CD8-positive, alpha-beta memory T cell (primary cell): Measurements from ENCODE around the gene ANKRD23. TPM values are rescaled to one million over a fixed set of nuclear protein-coding genes. Genes with fewer than 3 reads are reported as not detected.
A peak's percentile ranks its signal among the peaks of the same experiment; 100 is the strongest.

Experiments
- CTCF ChIA-PET: fragments of 350-600 bp; sonication (Branson Sonifier 250); formaldehyde crosslinking; loops from one replicate; lab custom pipeline; 2021; ENCODE audit warnings: antibody characterized with exemption; lab: Charles Lee
- POLR2A ChIA-PET: fragments of 350-600 bp; sonication (Branson Sonifier 250); formaldehyde crosslinking; loops from one replicate; lab custom pipeline; 2021; ENCODE audit warnings: antibody characterized with exemption; lab: Charles Lee
- DNase-seq, 5 donors: peaks; one replicate each; pipeline versions ENCODE4 v3.0.0 to v3.0.0-alpha.2; 2020 to 2022; ENCODE audit warnings: mixed read lengths in 1 of 5
- H3K27ac ChIP-seq: one replicate; pipeline ENCODE4 v1.7.0; 2013; ENCODE audit warnings: low read depth, mild to moderate bottlenecking, low read length, moderate library complexity
- H3K27me3 ChIP-seq: 2 replicates; pipeline ENCODE4 v1.7.0; 2013; ENCODE audit warnings: low read length, mild to moderate bottlenecking; ENCODE audit not compliant: insufficient read depth, poor library complexity, severe bottlenecking
- H3K36me3 ChIP-seq: 2 replicates; pipeline ENCODE4 v1.7.0; 2013; ENCODE audit warnings: mild to moderate bottlenecking, low read length, moderate library complexity; ENCODE audit not compliant: insufficient read depth
- H3K4me1 ChIP-seq: 2 replicates; pipeline ENCODE4 v1.7.0; 2013; ENCODE audit warnings: mild to moderate bottlenecking, low read length, moderate library complexity; ENCODE audit not compliant: insufficient read depth
- H3K4me3 ChIP-seq: 2 replicates; pipeline ENCODE4 v1.7.0; 2013; ENCODE audit warnings: mild to moderate bottlenecking, low read length
- H3K9me3 ChIP-seq: 2 replicates; pipeline ENCODE4 v1.7.0; 2013; ENCODE audit warnings: mild to moderate bottlenecking, low read length
- H3K27ac Mint-ChIP-seq, 8 donors: one replicate each; pipeline ENCODE4 v1.8.0; 2020 to 2021; ENCODE audit warnings: mixed read lengths in 8 of 8, mild to moderate bottlenecking in 6 of 8, inconsistent platforms in 3 of 8, moderate library complexity in 3 of 8
- H3K27me3 Mint-ChIP-seq, 2 donors: one replicate each; pipeline ENCODE4 v1.8.0; 2020 to 2021; ENCODE audit warnings: mixed read lengths in 2 of 2, mild to moderate bottlenecking in 1 of 2, moderate library complexity in 1 of 2
- H3K36me3 Mint-ChIP-seq, 3 donors: one replicate each; pipeline ENCODE4 v1.8.0; 2020 to 2021; ENCODE audit warnings: mixed read lengths in 3 of 3, inconsistent platforms in 1 of 3, mild to moderate bottlenecking in 1 of 3
- H3K4me1 Mint-ChIP-seq, 3 donors: one replicate each; pipeline ENCODE4 v1.8.0; 2020 to 2021; ENCODE audit warnings: mixed read lengths in 3 of 3, inconsistent platforms in 1 of 3, mild to moderate bottlenecking in 1 of 3
- H3K4me3 Mint-ChIP-seq, 7 donors: one replicate each; pipeline ENCODE4 v1.8.0; 2020 to 2021; ENCODE audit warnings: mixed read lengths in 7 of 7, mild to moderate bottlenecking in 6 of 7, moderate library complexity in 4 of 7, inconsistent platforms in 2 of 7
- H3K9me3 Mint-ChIP-seq, 5 donors: one replicate each; pipeline ENCODE4 v1.8.0; 2020 to 2022; ENCODE audit warnings: mixed read lengths in 5 of 5, mild to moderate bottlenecking in 3 of 5, moderate library complexity in 2 of 5, inconsistent platforms in 1 of 5
- polyA plus RNA-seq: library from polyadenylated mRNA; unstranded; fragments of 300-500 nt; fragmentation: Illumina TruSeq; gene quantifications from one replicate; pipeline ENCODE4 v1.2.3, GENCODE V29; 2021
- total RNA-seq, 2 experiments: library from RNA; stranded (reverse); gene quantifications; one replicate each; pipeline ENCODE4 v1.2.3, GENCODE V29; 2021

The ANKRD23 gene
- total and polyA plus RNA-seq, 3 experiments from 2014 or later, result 0.47 to 3.9 (median 3.8) TPM

GRCh38 chr2:96801786-96802595 lies 41.8 kb downstream of the ANKRD23 start:
- no peak overlapping the region for H3K27ac Mint-ChIP-seq
- no peak for DNase-seq
- Histone ChIP-seq H3K4me1 (peaks cover 35% of the 10 kb centered on the region), H3K36me3 (no peaks in the 10 kb centered on the region), H3K27ac (no peak overlapping the region), H3K4me3 (no peak overlapping the region), H3K27me3 (no peaks in the 10 kb centered on the region), H3K9me3 (no peaks in the 10 kb centered on the region)
- POLR2A ChIA-PET, result interaction anchor here (1.1 kb wide), 1 partner anchor 14 kb away, joined by 4 read pairs; the partner anchor contains the start of gene CNNM3
- H3K9me3 Mint-ChIP-seq, result no peaks in the 10 kb centered on the region
- CTCF ChIA-PET, result interaction anchor here (1.0 to 3.5 kb wide), 8 partner anchors 11 to 263 kb away, joined by 4 to 21 read pairs (median 4); partner anchors contain the start of genes ANKRD39 and CNNM4
- H3K27me3 Mint-ChIP-seq, result no peaks in the 10 kb centered on the region
- H3K4me3 Mint-ChIP-seq, result no peak overlapping the region
- peaks cover 4 to 23% (median 10%) of the 10 kb centered on the region in 3 donors for H3K36me3 Mint-ChIP-seq
- peaks cover 11 to 18% (median 15%) of the 10 kb centered on the region in 3 donors for H3K4me1 Mint-ChIP-seq

GRCh38 chr2:96801005-96801785 lies 42.6 kb downstream of the ANKRD23 start:
- DNase-seq, result peak; percentile 54 to 79 (median 59)
- Mint-ChIP-seq H3K9me3 (no peaks in the 10 kb centered on the region), H3K27ac (no peak overlapping the region), H3K4me3 (no peak overlapping the region), H3K27me3 (no peaks in the 10 kb centered on the region), H3K36me3 (peaks cover 4 to 28% (median 7%) of the 10 kb centered on the region in 3 donors), H3K4me1 (peaks cover 3 to 10% (median 7%) of the 10 kb centered on the region in 3 donors)
- Histone ChIP-seq H3K4me3 (no peak overlapping the region), H3K9me3 (no peaks in the 10 kb centered on the region), H3K4me1 (peaks cover 27% of the 10 kb centered on the region), H3K36me3 (no peaks in the 10 kb centered on the region), H3K27me3 (no peaks in the 10 kb centered on the region), H3K27ac (no peak overlapping the region)
- ChIA-PET POLR2A (interaction anchor here (1.1 kb wide), 2 partner anchors 15 to 164 kb away, joined by 4 read pairs; partner anchors contain the start of gene CNNM3), CTCF (interaction anchor here (0.7 to 3.5 kb wide), 20 partner anchors 8 to 262 kb away, joined by 3 to 21 read pairs (median 4); partner anchors contain the start of genes ANKRD39 and CNNM4)

DNA sequence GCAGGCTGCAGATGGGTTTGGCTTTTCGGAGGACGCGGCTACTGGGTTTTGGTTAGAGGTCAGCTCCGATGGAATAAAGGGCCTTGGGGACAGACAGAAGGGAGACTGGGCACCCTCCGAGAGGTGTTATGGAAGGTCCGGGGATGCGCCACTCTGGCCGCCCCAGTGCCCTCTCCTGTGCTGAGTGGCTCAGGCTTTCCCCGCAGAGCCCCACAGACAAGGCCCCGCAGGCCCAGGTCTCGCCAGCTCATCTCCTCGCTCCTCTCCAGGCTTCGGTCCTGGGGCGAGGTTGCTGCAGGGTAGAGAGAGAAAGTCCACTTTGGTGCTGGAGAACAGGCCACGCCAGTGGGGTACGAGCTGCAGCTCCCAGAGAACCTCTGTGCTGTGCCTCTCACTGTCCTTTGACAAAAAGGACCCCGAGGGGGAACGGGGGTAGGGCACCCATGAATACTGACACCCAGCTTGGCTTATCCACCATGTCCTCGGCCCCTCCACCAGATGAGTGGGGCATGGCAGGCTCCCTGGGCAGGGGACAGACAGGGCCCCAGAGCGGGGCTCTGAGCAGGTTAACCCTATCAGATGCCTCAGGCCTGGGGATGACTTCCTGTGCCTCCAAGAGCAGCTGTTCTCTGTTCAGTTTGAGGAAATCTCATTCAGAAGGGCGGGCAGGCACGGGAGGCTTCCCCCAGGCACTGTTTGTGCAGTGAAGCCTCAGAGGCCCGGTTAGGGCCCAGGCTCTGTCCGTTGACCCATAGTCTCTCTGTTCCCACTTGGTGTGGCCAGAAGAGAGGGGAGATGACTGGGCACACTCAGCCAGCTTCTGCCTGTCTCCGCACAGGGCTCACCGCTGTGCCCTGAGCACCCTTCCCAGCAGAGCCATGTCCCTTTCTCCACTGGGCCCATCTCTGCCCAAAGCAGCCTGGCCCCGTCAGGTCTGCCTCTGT lies 43.5 kb downstream of the ANKRD23 start:
- ChIA-PET POLR2A (interaction anchor here (0.6 to 1.1 kb wide), 3 partner anchors 16 to 163 kb away, joined by 3 to 4 read pairs (median 4); partner anchors contain the start of gene CNNM3), CTCF (interaction anchor here (0.7 to 3.5 kb wide), 21 partner anchors 9 to 262 kb away, joined by 3 to 21 read pairs (median 4); partner anchors contain the start of genes ANKRD39 and CNNM4)
- Histone ChIP-seq H3K27me3 (no peaks in the 10 kb centered on the region), H3K4me1 (peaks cover 24% of the 10 kb centered on the region), H3K27ac (no peak overlapping the region), H3K36me3 (no peaks in the 10 kb centered on the region), H3K4me3 (no peak overlapping the region), H3K9me3 (no peaks in the 10 kb centered on the region)
- H3K9me3 Mint-ChIP-seq, result no peaks in the 10 kb centered on the region
- H3K27ac Mint-ChIP-seq, result peak overlapping the region in 1 of 8 donors; percentile 43
- H3K4me1 Mint-ChIP-seq, result peaks cover 0 to 8% (median 5%) of the 10 kb centered on the region in 3 donors
- DNase-seq, result peak in 1 of 5 donors; percentile 11
- H3K27me3 Mint-ChIP-seq, result no peaks in the 10 kb centered on the region
- H3K4me3 Mint-ChIP-seq, result no peak overlapping the region
- H3K36me3 Mint-ChIP-seq, result peaks cover 4 to 28% (median 7%) of the 10 kb centered on the region in 3 donors

- H3K27me3 Mint-ChIP-seq, result no peaks in the 10 kb centered on the region
- ChIA-PET CTCF (interaction anchor here (0.8 to 3.5 kb wide), 8 partner anchors 8 to 261 kb away, joined by 3 to 21 read pairs (median 6); partner anchors contain the start of genes ANKRD39 and CNNM4), POLR2A (interaction anchor here (0.6 kb wide), 1 partner anchor 51 kb away, joined by 3 read pairs; no protein-coding TSS in a partner anchor)
- no peak overlapping the region for H3K4me3 ChIP-seq
- no peak for DNase-seq
- H3K4me1 Mint-ChIP-seq, result peaks cover 0 to 3% (median 2%) of the 10 kb centered on the region in 3 donors
- H3K27ac ChIP-seq, result no peak overlapping the region
- H3K36me3 ChIP-seq, result no peaks in the 10 kb centered on the region
- H3K36me3 Mint-ChIP-seq, result peaks cover 4 to 28% (median 7%) of the 10 kb centered on the region in 3 donors
- H3K9me3 ChIP-seq, result no peaks in the 10 kb centered on the region
- peak overlapping the region in 1 of 8 donors; percentile 19 for H3K27ac Mint-ChIP-seq
- no peaks in the 10 kb centered on the region for H3K27me3 ChIP-seq
- no peaks in the 10 kb centered on the region for H3K9me3 Mint-ChIP-seq
- H3K4me3 Mint-ChIP-seq, result no peak overlapping the region
- H3K4me1 ChIP-seq, result peaks cover 24% of the 10 kb centered on the region
These were observed 44.2 kb downstream of the ANKRD23 start for GRCh38 chr2:96799623-96799935.

DNA sequence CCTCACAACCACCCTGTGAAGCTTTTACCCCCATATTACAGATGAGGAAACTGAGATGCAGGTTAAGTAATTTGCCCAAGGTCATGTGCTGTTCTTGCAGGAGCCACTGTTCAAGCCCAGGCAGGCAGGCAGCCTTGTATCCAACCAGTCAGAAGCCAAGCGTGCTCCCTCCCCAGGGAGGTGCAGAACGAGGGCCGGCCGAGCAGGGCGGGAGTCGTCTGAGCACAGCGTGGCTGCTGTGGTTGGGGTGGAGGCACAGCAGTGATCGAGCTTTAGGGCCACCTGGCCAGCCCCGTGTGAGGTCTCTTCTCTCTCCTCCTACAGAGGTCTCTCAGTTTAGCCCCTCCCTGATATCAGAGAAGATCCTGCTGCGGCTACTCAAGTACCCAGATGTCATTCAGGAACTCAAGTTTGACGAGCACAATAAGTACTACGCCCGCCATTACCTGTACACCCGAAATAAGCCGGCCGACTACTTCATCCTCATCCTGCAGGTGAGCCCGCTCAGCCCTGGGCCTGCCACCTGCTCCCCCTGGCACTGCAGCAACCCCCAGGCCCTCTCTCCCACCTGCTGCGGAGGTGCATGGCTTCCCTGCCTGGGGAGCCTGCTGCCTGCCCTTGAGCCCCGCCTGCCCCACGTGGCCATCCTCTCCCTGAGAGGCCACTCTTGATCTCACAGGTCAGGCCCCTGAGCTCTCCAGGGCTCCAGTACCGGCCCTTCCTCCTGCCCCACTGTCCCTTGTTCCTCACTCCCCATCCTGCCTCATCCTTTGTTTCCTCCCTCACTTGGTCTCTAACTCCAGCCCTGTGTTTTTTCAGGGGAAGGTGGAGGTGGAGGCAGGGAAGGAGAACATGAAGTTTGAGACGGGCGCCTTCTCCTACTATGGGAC lies 44.8 kb downstream of the ANKRD23 start:
- no peak for DNase-seq
- POLR2A ChIA-PET, result interaction anchor here (0.6 kb wide), 1 partner anchor 39 kb away, joined by 3 read pairs; no protein-coding TSS in a partner anchor

DNA sequence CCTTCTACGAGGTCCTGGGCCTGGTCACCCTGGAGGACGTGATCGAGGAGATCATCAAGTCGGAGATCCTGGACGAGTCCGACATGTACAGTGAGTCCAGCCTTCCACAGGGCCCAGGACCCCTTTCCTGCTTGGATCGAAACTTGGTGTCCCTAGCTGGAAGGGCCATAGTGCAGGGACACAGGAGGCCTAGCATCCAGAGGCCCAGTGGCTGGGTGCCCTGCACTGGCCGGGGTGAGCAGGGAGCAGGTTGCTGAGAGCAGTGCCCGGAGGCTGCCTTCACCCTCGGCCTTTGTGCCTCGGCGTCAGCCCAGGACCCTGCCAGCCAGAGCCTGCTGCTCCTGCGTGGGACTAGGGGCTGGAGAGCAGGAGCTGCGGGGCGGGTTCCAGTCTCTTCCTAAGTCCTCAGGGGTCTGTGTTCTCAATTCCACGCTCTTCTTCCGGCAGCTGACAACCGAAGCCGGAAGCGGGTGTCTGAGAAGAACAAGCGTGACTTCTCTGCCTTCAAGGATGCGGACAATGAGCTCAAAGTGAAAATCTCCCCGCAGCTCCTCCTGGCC lies 46.7 kb downstream of the ANKRD23 start:
- Histone ChIP-seq H3K4me3 (no peak overlapping the region), H3K4me1 (peaks cover 18% of the 10 kb centered on the region), H3K27ac (no peak overlapping the region), H3K9me3 (no peaks in the 10 kb centered on the region), H3K27me3 (no peaks in the 10 kb centered on the region), H3K36me3 (no peaks in the 10 kb centered on the region)
- DNase-seq, result no peak
- no peak overlapping the region for H3K4me3 Mint-ChIP-seq
- H3K27me3 Mint-ChIP-seq, result no peaks in the 10 kb centered on the region
- ChIA-PET POLR2A (no interaction called here), CTCF (interaction anchor here (1.2 kb wide), 1 partner anchor 9 kb away, joined by 3 read pairs; no protein-coding TSS in a partner anchor)
- peaks cover 4 to 28% (median 7%) of the 10 kb centered on the region in 3 donors for H3K36me3 Mint-ChIP-seq
- H3K4me1 Mint-ChIP-seq, result no peaks in the 10 kb centered on the region
- H3K27ac Mint-ChIP-seq, result no peak overlapping the region
- H3K9me3 Mint-ChIP-seq, result no peaks in the 10 kb centered on the region

More for the DNA sequence above, 44.8 kb downstream of the ANKRD23 start:
- no peaks in the 10 kb centered on the region for H3K9me3 Mint-ChIP-seq
- Histone ChIP-seq H3K4me3 (no peak overlapping the region), H3K9me3 (no peaks in the 10 kb centered on the region), H3K27ac (no peak overlapping the region), H3K36me3 (no peaks in the 10 kb centered on the region), H3K4me1 (peaks cover 24% of the 10 kb centered on the region), H3K27me3 (no peaks in the 10 kb centered on the region)
- no peak overlapping the region for H3K4me3 Mint-ChIP-seq
- H3K27ac Mint-ChIP-seq, result peak overlapping the region in 2 of 8 donors; percentile 19 to 42
- peaks cover 4 to 28% (median 7%) of the 10 kb centered on the region in 3 donors for H3K36me3 Mint-ChIP-seq
- no peaks in the 10 kb centered on the region for H3K27me3 Mint-ChIP-seq
- CTCF ChIA-PET, result interaction anchor here (1.0 to 3.5 kb wide), 4 partner anchors 16 to 204 kb away, joined by 4 to 21 read pairs (median 8); partner anchors contain the start of gene CNNM4
- peaks cover 0 to 3% (median 2%) of the 10 kb centered on the region in 3 donors for H3K4me1 Mint-ChIP-seq
